Measurements from ENCODE around the gene ZNF48.

Gene ZNF48

GRCh38 chr16:30444231-30445148 is 49.3 kb downstream of the ZNF48 start:
- no peak for DNase-seq

GRCh38 chr16:30445149-30445407 is 49.9 kb downstream of the ZNF48 start:
- no peak for DNase-seq

- peak; percentile 97 for DNase-seq
Observed at GRCh38 chr16:30445408-30446202, 50.4 kb downstream of the ZNF48 start, which contains the start of gene SEPHS2. TSS of gene SEPHS2 (minus strand) at chr16:30445874. CDS start at chr16:30445727, 147 bp downstream.

- DNase-seq: no peak
Observed at GRCh38 chr16:30446203-30446595, 51.0 kb downstream of the ZNF48 start.

GRCh38 chr16:30447512-30448226 is 52.4 kb downstream of the ZNF48 start:
- DNase-seq: no peak

GRCh38 chr16:30449116-30449435 is 53.9 kb downstream of the ZNF48 start:
- DNase-seq: no peak
